Gastrocnemius medialis (tissue), 4 donors: Measurements from ENCODE around the gene ZFP36L2. TPM values are rescaled to one million over a fixed set of nuclear protein-coding genes. Genes with fewer than 3 reads are reported as not detected.

Source experiments
- ATAC-seq, 2 donors: fragments of 150-250 bp; one replicate each; pipeline ENCODE4 v1.9.1; 2016
- DNase-seq, 2 donors: peaks; one replicate each; pipeline ENCODE4 v3.0.0-alpha.2; 2019
- H3K27ac ChIP-seq, 4 donors: fragments of 200-600 bp; sonication (generic); 1 replicate in 1 of 4; 2 replicates in 3 of 4; pipeline ENCODE4 v1.5.1; 2016 to 2018; ENCODE audit warnings: mild to moderate bottlenecking in 2 of 4, moderate library complexity in 1 of 4
- H3K27me3 ChIP-seq, 3 donors: fragments of 200-600 bp; sonication (generic) in 2 of 3; 1 replicate in 1 of 3; 2 replicates in 2 of 3; pipeline versions ENCODE4 v1.5.1 to v1.6.0; 2016 to 2019; ENCODE audit warnings: mild to moderate bottlenecking in 1 of 3, moderate library complexity in 1 of 3
- H3K36me3 ChIP-seq, 2 donors: fragments of 200-600 bp; sonication (generic) in 1 of 2; one replicate each; pipeline ENCODE4 v1.5.1; 2017 to 2018
- H3K4me1 ChIP-seq, 2 donors: fragments of 200-600 bp; sonication (generic) in 1 of 2; one replicate each; pipeline ENCODE4 v1.5.1; 2016 to 2017; ENCODE audit warnings: mild to moderate bottlenecking in 2 of 2
- H3K4me3 ChIP-seq, 4 donors: fragments of 200-600 bp; sonication (generic) in 3 of 4; 1 replicate in 1 of 4; 2 replicates in 3 of 4; pipeline ENCODE4 v1.5.1; 2016 to 2019; ENCODE audit warnings: mild to moderate bottlenecking in 2 of 4
- H3K9me3 ChIP-seq, 3 donors: fragments of 200-600 bp; sonication (generic) in 2 of 3; 1 replicate in 1 of 3; 2 replicates in 2 of 3; pipeline ENCODE4 v1.5.1; 2016 to 2019
- CTCF ChIP-seq, 5 experiments: fragments of 450-650 bp in 3 of 5; fragments of 200-600 bp in 2 of 5; sonication (generic) in 2 of 5; IDR thresholded peaks in 4 of 5; conservative IDR thresholded peaks in 1 of 5; 1 replicate in 4 of 5; 2 replicates in 1 of 5; pipeline ENCODE4 v1.5.1; 2016 to 2019; ENCODE audit warnings: antibody characterized with exemption in 5 of 5, mild to moderate bottlenecking in 3 of 5, moderate library complexity in 3 of 5
- POLR2A ChIP-seq, 2 donors: fragments of 450-650 bp; IDR thresholded peaks; one replicate each; pipeline ENCODE4 v1.6.1; 2017; ENCODE audit warnings: antibody characterized with exemption in 2 of 2, mild to moderate bottlenecking in 2 of 2, moderate library complexity in 2 of 2
- in situ Hi-C, 4 donors: fragments of 200-750 bp; cut with MboI; loops; one replicate each; pipeline versions ENCODE4 v1.15.0 to v1.8.0; 2017; ENCODE audit warnings: low sequenced_read_pairs in 4 of 4
- intact Hi-C: fragments of 100-400 bp; cut with DNase I; formaldehyde crosslinking; loops from one replicate; pipeline ENCODE4 v1.15.1; 2023; ENCODE audit warnings: low total_unique reads
- total RNA-seq, 4 donors: library from RNA; depleted of rRNA; stranded (reverse); fragments of >200 nt; gene quantifications; one replicate each; pipeline versions ENCODE4 v1.1.0 to v1.2.3, GENCODE V29; 2016

The ZFP36L2 gene
- total RNA-seq, 4 donors from 2014 or later = 15.5 to 58.6 (median 44.8) TPM

GRCh38 chr2:43198263-43198662, 28.1 kb downstream of the ZFP36L2 start:
- in situ Hi-C loops = no loop called here
- no peak for DNase-seq
- H3K27me3 ChIP-seq = no peaks in the 10 kb centered on the region
- H3K36me3 ChIP-seq = no peaks in the 10 kb centered on the region
- intact Hi-C loops = no loop called here
- no peak overlapping the region for H3K4me3 ChIP-seq
- TF ChIP-seq CTCF (IDR thresholded peaks at IDR 0.05 in 4 of 5, conservative IDR thresholded peaks at IDR 0.05 in 1 of 5) (no peak), POLR2A (IDR thresholded peaks at IDR 0.05) (no peak)
- H3K27ac ChIP-seq = no peak overlapping the region
- no peak for ATAC-seq
- H3K9me3 ChIP-seq = no peaks in the 10 kb centered on the region
- no peaks in the 10 kb centered on the region for H3K4me1 ChIP-seq

GRCh38 chr2:43197588-43197896, 28.9 kb downstream of the ZFP36L2 start:
- intact Hi-C loops = no loop called here
- no peaks in the 10 kb centered on the region for H3K36me3 ChIP-seq
- in situ Hi-C loops = no loop called here
- no peak for ATAC-seq
- no peak overlapping the region for H3K27ac ChIP-seq
- DNase-seq = no peak
- H3K4me3 ChIP-seq = no peak overlapping the region
- TF ChIP-seq POLR2A (IDR thresholded peaks at IDR 0.05) = no peak
- TF ChIP-seq CTCF (IDR thresholded peaks at IDR 0.05 in 4 of 5, conservative IDR thresholded peaks at IDR 0.05 in 1 of 5) = no peak
- H3K4me1 ChIP-seq = no peaks in the 10 kb centered on the region
- H3K27me3 ChIP-seq = no peaks in the 10 kb centered on the region
- H3K9me3 ChIP-seq = no peaks in the 10 kb centered on the region

GRCh38 chr2:43196768-43197587, 29.4 kb downstream of the ZFP36L2 start:
- DNase-seq = no peak
- no peaks in the 10 kb centered on the region for H3K27me3 ChIP-seq
- H3K27ac ChIP-seq = no peak overlapping the region
- H3K36me3 ChIP-seq = no peaks in the 10 kb centered on the region
- ATAC-seq = no peak
- in situ Hi-C loops = no loop called here
- intact Hi-C loops = no loop called here
- no peak overlapping the region for H3K4me3 ChIP-seq
- H3K4me1 ChIP-seq = no peaks in the 10 kb centered on the region
- no peaks in the 10 kb centered on the region for H3K9me3 ChIP-seq
- TF ChIP-seq CTCF (IDR thresholded peaks at IDR 0.05 in 4 of 5, conservative IDR thresholded peaks at IDR 0.05 in 1 of 5) = no peak
- no peak for TF ChIP-seq POLR2A (IDR thresholded peaks at IDR 0.05)

GRCh38 chr2:43194121-43194869, 32.1 kb downstream of the ZFP36L2 start:
- no peaks in the 10 kb centered on the region for H3K9me3 ChIP-seq
- H3K36me3 ChIP-seq = no peaks in the 10 kb centered on the region
- in situ Hi-C loops = no loop called here
- TF ChIP-seq CTCF (IDR thresholded peaks at IDR 0.05 in 4 of 5, conservative IDR thresholded peaks at IDR 0.05 in 1 of 5) (no peak), POLR2A (IDR thresholded peaks at IDR 0.05) (no peak)
- H3K27me3 ChIP-seq = no peaks in the 10 kb centered on the region
- H3K4me3 ChIP-seq = no peak overlapping the region
- no peak for DNase-seq
- intact Hi-C loops = no loop called here
- H3K27ac ChIP-seq = no peak overlapping the region
- no peak for ATAC-seq
- no peaks in the 10 kb centered on the region for H3K4me1 ChIP-seq
